Endothelial cell of umbilical vein (primary cell): Measurements from ENCODE around the gene BBS10.

Experiments
- FOS ChIP-seq: IDR thresholded peaks from 2 replicates; pipeline ENCODE4 v1.6.1; 2011; ENCODE audit warnings: mild to moderate bottlenecking, low read length, moderate library complexity, borderline replicate concordance; ENCODE audit not compliant: insufficient read depth
- POLR2A ChIP-seq: IDR thresholded peaks from 2 replicates; pipeline ENCODE4 v1.6.1; 2012; ENCODE audit warnings: low read depth, mild to moderate bottlenecking, control low read depth, low read length
- POLR2AphosphoS5 ChIP-seq: IDR thresholded peaks from 2 replicates; pipeline ENCODE4 v1.6.1; 2012; ENCODE audit warnings: low read depth, mild to moderate bottlenecking, control low read depth, low read length, moderate library complexity; ENCODE audit not compliant: insufficient read depth
- TF ChIP-seq, protein P1 (sequence below), 2 donors: IDR thresholded peaks; 1 replicate in 1 of 2; 2 replicates in 1 of 2; pipeline ENCODE4 v1.5.1; 2011; ENCODE audit warnings: low read length in 2 of 2, mild to moderate bottlenecking in 2 of 2, moderate library complexity in 2 of 2, control low read depth in 1 of 2, inconsistent platforms in 1 of 2, low read depth in 1 of 2; ENCODE audit not compliant: insufficient read depth in 1 of 2; ENCODE audit errors: extremely low read depth in 1 of 2

DNA sequence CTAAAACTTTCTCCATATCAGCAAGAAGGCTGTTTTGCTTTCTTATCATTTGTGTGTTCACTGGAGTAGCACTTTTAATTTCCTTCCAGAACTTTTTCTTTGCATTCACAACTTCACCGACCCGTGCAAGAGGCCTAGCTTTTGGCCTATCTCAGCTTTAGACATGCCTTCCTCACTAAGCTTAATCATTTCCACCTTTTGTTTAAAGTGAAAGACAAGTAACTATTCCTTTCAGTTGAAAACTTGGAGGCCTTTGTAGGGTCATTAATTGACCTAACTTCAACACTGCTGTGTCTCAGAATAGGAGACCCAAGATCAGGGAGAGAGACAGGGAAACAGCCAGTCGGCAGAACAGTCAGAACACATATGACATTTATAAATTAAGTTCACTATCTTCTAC is 39.3 kb downstream of the BBS10 start:
- TF ChIP-seq, protein P1, sequence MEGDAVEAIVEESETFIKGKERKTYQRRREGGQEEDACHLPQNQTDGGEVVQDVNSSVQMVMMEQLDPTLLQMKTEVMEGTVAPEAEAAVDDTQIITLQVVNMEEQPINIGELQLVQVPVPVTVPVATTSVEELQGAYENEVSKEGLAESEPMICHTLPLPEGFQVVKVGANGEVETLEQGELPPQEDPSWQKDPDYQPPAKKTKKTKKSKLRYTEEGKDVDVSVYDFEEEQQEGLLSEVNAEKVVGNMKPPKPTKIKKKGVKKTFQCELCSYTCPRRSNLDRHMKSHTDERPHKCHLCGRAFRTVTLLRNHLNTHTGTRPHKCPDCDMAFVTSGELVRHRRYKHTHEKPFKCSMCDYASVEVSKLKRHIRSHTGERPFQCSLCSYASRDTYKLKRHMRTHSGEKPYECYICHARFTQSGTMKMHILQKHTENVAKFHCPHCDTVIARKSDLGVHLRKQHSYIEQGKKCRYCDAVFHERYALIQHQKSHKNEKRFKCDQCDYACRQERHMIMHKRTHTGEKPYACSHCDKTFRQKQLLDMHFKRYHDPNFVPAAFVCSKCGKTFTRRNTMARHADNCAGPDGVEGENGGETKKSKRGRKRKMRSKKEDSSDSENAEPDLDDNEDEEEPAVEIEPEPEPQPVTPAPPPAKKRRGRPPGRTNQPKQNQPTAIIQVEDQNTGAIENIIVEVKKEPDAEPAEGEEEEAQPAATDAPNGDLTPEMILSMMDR (IDR thresholded peaks at IDR 0.05; ENCODE audit: extremely low read depth in 1 of 2, insufficient read depth in 1 of 2, low read depth in 1 of 2, low read length in 2 of 2) = no peak
- TF ChIP-seq POLR2A (no peak), FOS (peak; percentile 23), POLR2AphosphoS5 (no peak)
